ENCODE results near the gene BMAL2. TPM values are rescaled to one million over a fixed set of nuclear protein-coding genes. Genes with fewer than 3 reads are reported as not detected.

The BMAL2 gene
- total RNA-seq, 1 donor from 2014 or later = 9.8 TPM

DNA sequence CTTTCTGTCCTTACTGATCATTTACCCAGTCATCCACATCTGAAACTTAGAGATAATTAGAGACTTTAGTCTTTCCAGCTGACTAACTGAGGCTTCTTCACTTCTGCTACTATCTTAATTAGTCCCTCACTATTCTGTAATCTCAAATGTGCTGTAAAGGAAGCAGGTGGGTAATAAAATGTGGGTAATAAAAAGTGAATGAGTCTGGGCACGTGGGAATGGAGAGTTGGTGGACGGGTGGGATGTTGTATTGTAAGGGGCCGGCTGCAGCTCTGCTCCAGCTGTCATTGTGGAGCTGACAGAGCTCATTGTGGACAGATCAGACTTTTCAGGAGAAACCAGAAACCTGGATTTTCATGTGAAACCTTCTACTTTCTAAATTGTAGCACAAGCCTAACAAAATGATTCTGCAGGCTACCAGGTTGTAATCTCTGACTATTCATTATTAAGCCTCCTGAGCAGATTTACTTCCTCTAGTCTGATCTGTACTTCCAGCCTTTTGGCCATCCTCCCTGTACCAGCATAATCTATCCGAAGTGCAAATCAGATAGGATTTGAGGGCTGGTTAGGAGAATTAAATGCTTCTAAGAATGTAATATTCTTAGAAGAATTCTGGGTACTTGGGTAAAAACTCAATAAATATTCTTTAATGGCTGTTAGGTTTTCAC is 42.0 kb upstream of the BMAL2 start:
- H3K27me3 ChIP-seq = no peaks in the 10 kb centered on the region
- DNase-seq (ENCODE audit: extremely low spot score in 2 of 2) = no peak
- TF ChIP-seq POLR2A (IDR thresholded peaks at IDR 0.05) (no peak), POLR2AphosphoS5 (IDR thresholded peaks at IDR 0.05; ENCODE audit: insufficient read depth in 1 of 2, low read depth in 1 of 2) (no peak)
- TF ChIP-seq, protein P1, sequence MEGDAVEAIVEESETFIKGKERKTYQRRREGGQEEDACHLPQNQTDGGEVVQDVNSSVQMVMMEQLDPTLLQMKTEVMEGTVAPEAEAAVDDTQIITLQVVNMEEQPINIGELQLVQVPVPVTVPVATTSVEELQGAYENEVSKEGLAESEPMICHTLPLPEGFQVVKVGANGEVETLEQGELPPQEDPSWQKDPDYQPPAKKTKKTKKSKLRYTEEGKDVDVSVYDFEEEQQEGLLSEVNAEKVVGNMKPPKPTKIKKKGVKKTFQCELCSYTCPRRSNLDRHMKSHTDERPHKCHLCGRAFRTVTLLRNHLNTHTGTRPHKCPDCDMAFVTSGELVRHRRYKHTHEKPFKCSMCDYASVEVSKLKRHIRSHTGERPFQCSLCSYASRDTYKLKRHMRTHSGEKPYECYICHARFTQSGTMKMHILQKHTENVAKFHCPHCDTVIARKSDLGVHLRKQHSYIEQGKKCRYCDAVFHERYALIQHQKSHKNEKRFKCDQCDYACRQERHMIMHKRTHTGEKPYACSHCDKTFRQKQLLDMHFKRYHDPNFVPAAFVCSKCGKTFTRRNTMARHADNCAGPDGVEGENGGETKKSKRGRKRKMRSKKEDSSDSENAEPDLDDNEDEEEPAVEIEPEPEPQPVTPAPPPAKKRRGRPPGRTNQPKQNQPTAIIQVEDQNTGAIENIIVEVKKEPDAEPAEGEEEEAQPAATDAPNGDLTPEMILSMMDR (IDR thresholded peaks at IDR 0.05) = no peak
- no peak overlapping the region for H3K4me3 ChIP-seq
- H3K9me3 ChIP-seq = no peaks in the 10 kb centered on the region
- intact Hi-C loops (cut with DNase I) = loop anchor here (10.0 kb wide), 1 partner anchor 46 kb away; the partner anchor contains the start of gene STK38L
- no peak overlapping the region for H3K27ac ChIP-seq
- no peaks in the 10 kb centered on the region for H3K36me3 ChIP-seq
- peaks cover 31% of the 10 kb centered on the region for H3K4me1 ChIP-seq

DNA sequence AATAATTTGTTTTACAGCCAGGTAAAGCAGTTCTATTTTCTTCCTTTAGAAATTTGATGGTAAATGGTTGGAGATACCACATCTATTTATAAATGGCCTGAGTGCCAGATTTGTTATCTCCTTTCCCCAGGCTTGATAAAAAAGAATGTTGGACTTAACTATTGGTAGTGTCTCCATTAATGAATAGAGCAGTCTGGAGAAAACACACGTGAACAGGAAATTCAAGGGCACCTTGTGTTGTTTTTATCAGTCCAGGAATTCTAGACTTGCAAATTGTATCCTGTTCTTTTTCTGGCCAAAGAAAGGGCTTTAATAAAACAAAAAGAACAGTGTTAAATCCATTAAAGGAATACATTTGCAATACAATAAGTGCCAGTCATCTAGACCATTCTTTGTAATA is 40.8 kb upstream of the BMAL2 start:
- H3K27me3 ChIP-seq = no peaks in the 10 kb centered on the region
- peak overlapping the region; percentile 39 for H3K27ac ChIP-seq
- no peaks in the 10 kb centered on the region for H3K36me3 ChIP-seq
- no peak overlapping the region for H3K4me3 ChIP-seq
- intact Hi-C loops (cut with DNase I) = loop anchor here (10.0 kb wide), 1 partner anchor 47 kb away; the partner anchor contains the start of gene STK38L
- TF ChIP-seq, protein P1 (IDR thresholded peaks at IDR 0.05) = no peak
- TF ChIP-seq POLR2A (IDR thresholded peaks at IDR 0.05) (no peak), POLR2AphosphoS5 (IDR thresholded peaks at IDR 0.05; ENCODE audit: insufficient read depth in 1 of 2, low read depth in 1 of 2) (peak in 1 of 2 donors; percentile 83)
- no peaks in the 10 kb centered on the region for H3K9me3 ChIP-seq
- peaks cover 28% of the 10 kb centered on the region for H3K4me1 ChIP-seq
- no peak for DNase-seq (ENCODE audit: extremely low spot score in 2 of 2)

DNA sequence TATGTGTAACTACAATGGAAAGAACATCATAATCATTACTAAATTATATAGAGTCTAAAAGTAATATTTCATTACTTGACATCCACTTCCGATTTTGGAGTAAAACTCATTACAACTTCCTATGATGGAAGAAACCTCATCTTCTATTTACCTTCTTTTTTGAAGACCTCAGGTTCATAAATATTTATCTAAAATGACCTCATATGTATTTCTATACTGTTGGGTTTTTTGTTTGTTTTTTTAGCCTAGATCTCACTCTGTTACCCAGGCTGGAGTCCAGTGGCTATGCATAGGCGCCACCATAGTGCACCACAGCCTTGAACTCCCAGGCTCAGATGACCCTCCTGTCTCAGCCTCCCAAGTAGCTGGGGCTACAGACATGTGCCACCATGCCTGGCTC is 39.9 kb upstream of the BMAL2 start:
- Histone ChIP-seq H3K36me3 (no peaks in the 10 kb centered on the region), H3K4me3 (no peak overlapping the region), H3K4me1 (peaks cover 28% of the 10 kb centered on the region), H3K27me3 (no peaks in the 10 kb centered on the region), H3K9me3 (no peaks in the 10 kb centered on the region), H3K27ac (no peak overlapping the region)
- TF ChIP-seq POLR2AphosphoS5 (IDR thresholded peaks at IDR 0.05; ENCODE audit: insufficient read depth in 1 of 2, low read depth in 1 of 2) (no peak), POLR2A (IDR thresholded peaks at IDR 0.05) (no peak)
- TF ChIP-seq, protein P1 (IDR thresholded peaks at IDR 0.05) = no peak
- intact Hi-C loops (cut with DNase I) = loop anchor here (10.0 kb wide), 1 partner anchor 48 kb away; the partner anchor contains the start of gene STK38L
- DNase-seq (ENCODE audit: extremely low spot score in 2 of 2) = no peak

DNA sequence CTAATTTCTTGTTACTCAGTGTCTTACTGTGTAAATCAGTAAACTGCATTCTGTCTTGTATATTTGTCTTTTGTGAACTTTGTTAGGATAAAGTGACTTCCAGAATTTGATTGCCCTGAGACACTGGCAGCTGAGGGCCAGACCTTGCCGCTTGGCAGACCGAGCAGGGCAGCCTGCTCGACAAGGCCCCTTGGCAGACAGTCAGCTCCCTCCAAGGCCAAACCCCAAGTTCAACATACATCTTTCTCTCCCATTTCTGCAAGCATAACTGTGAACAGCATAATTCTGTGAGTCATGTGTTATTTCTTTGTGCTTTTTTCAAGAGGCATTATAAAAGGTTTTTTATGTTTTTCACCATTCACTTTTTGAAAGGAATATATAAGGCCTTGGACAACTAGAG is 39.2 kb upstream of the BMAL2 start:
- intact Hi-C loops (cut with DNase I) = loop anchor here (10.0 kb wide), 1 partner anchor 49 kb away; the partner anchor contains the start of gene STK38L
- Histone ChIP-seq H3K4me1 (peaks cover 28% of the 10 kb centered on the region), H3K36me3 (peaks cover 0 to 5% of the 10 kb centered on the region in 2 donors)

More for the DNA sequence above, 39.2 kb upstream of the BMAL2 start:
- H3K4me3 ChIP-seq = no peak overlapping the region
- DNase-seq (ENCODE audit: extremely low spot score in 2 of 2) = no peak
- H3K27ac ChIP-seq = no peak overlapping the region
- H3K9me3 ChIP-seq = no peaks in the 10 kb centered on the region
- TF ChIP-seq, protein P1 (IDR thresholded peaks at IDR 0.05) = no peak
- TF ChIP-seq POLR2AphosphoS5 (IDR thresholded peaks at IDR 0.05; ENCODE audit: insufficient read depth in 1 of 2, low read depth in 1 of 2) = no peak
- no peak for TF ChIP-seq POLR2A (IDR thresholded peaks at IDR 0.05)
- H3K27me3 ChIP-seq = no peaks in the 10 kb centered on the region

Measured in vagina (tissue), 2 donors.